HG02798 (cell line): ENCODE results near the gene HTRA3.

Experiments
- ATAC-seq: cut with Tn5 transposase; IDR thresholded peaks from one replicate; pipeline ENCODE4 v1.9.1; 2021; ENCODE audit warnings: mild to moderate bottlenecking; ENCODE audit not compliant: unreplicated experiment, poor library complexity

Gene HTRA3

DNA sequence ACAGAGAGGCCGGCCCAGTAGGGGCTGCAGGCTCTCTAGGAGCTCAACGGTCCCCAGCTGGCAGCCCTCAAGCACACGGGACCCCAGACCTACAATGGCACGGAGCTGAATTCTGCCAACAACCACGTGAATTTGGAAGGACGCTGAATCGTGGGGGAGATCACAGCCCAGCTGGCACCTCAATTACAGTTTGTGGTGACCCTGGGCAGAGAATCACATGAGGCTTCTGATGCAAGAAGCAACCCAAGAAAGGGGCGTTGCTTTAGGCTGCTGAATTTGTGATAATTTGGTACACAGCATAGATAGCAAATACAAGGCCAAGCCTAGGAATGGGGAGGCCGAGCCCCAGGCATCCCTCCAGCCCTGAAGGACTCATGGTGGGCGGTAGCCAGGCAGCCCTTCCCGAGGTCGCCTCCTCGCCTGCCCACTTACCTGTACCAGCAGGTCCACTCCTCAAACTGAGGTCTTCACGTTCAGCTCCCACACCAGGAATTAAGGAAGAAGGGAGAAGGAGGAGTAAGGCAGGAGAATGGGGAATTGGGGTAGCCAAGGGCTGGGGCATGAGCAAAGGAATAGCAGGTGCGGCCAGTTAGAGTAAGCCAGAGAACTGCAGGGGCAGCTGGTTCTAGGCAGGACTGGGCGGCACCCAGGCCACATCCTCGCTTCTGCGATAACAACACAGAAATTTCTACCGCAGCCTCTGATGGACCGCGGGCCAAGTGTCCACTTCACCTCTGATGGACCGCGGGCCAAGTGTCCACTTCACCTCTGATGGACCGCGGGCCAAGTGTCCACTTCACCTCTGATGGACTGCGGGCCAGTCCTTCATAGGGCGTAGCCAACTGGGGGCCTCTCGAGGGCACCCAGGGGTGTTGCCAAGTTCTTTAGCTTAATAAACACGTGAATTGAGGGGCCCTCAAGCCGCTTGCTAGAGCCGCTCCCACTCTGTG lies 23.4 kb upstream of the HTRA3 start:
- no peak for ATAC-seq

DNA sequence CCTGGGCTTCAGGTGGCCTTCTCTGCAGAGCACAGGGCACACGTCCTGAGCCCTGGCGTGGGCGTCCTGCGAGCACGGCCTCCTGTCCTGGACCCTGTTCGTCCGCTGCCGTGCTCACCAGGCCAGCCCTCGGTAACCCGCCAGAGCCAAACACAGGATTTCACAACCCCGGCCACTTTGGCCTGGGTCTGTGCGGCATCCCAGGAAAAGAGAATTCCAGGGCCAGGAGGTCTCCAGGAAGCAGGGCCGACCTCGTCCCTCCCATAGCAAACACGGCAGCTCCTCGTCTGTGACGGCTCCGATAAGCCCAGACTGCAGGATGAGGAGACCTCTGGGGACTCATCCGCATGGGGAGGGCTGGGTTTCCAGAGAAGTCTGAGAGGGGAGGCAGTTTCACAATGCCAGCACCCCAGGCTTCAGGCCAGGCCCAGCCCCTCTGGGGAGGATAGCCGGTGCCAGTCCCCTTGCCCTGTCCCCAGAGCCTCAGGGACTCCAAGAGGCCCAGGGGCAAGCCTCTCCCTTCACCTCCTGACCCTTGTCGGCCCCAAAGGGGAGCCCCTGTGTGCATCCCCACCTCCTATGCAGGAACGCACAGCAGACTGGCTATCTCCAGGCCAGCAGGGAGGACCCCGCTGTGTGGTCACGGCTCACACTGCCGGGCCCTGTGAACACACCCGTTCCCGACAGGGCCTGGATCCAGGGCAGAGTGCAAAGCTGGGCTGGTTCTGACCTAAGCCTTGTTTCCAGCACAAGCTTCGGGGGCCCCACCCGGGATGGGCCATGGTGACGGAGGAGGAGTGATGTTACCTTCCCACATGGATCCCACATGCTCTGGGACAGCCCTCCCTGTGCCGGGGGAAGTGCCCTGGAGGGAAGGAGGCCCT lies 22.3 kb upstream of the HTRA3 start:
- no peak for ATAC-seq

DNA sequence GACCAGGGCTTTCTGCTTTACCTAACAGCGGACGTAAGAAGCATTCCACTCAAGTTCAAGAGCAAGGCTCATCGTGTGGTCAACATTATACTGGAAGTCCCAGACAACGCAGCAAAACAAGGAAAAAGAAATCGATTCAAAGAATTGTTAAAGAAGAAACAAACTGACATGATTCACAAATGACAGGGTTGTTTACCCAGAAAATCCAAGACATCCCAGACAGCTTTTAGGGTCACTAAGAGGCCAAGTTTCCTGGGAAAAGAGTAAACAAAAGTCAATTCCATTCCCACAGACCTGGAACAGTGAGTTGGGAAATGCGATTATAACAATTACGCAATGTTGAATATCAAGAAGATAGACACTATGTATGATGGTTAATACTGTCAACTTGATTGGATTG lies 21.5 kb upstream of the HTRA3 start:
- ATAC-seq = no peak

DNA sequence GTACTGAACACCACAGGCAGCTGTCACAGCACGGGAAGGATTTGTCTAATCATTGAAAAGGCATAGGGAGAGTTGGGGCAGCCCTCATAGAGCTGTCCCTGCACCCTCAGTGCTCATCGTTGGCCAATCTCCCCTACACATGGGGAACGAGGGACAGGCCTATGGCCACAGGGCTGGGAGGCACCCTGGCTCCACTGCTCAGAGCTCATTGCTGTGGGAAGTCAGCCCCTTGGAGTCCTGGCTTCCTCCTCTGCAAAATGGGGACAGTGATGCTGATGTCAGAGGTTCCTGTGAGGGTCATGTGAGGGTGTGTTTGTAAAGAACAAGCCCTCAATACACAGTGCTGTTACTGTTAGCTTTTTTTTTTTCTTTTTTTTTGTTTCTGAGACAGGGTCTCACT lies 19.3 kb upstream of the HTRA3 start:
- ATAC-seq = no peak

DNA sequence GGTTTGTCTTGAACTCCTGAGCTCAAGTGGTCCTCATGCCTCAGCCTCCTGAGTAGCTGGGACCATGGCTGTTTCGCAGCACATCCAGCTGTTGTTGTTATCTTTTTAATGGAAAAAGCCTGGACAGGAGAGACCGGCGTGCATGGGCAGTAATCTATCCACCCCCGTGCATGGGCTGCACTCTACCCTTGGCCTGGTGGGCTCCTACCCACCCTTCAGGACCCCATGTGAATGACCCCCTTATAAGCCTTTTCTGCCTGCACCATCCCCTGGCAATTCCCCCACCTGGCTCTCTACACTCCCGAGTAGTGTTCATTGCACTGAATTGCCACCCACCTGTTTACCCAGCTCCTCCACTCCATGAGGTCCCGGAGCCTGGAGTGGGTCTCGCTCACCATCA lies 18.9 kb upstream of the HTRA3 start:
- no peak for ATAC-seq

DNA sequence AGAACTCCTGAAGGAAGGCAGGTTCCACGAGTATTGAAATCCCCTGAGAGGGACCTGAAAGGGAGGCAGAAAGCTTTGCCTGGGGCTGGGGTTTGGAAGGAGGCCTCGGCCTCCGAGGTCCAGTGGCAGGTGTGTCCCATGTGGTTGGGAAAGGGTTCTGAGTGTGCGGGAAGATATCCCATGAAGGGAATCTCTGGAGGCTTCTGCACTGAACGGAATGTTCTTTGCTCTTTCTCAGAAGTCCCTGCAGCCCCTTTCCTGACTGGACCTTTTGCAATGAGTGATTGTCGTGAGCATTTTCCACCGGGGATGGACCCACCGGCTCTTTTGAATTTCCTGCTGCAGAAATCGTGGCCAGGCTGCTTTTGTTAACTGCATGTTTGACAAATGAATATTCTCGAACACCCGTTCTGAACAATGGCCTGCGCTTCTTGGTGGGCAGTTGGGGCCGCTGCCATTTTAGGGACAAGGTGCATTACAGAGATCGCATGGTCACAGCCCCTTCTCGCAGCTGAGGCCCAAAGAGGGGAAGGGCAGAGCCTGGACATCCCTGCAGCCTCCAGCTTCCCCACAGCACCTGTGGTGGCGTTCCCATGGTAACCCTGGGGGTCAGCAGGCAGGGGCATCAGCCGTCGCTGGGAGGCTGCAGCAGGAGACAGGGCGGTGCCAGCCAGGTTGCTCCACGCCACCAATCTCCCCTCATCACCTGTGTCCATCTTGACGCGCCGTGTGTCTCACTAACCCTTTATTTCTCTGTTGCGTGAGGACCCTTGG lies 18.3 kb upstream of the HTRA3 start:
- no peak for ATAC-seq

DNA sequence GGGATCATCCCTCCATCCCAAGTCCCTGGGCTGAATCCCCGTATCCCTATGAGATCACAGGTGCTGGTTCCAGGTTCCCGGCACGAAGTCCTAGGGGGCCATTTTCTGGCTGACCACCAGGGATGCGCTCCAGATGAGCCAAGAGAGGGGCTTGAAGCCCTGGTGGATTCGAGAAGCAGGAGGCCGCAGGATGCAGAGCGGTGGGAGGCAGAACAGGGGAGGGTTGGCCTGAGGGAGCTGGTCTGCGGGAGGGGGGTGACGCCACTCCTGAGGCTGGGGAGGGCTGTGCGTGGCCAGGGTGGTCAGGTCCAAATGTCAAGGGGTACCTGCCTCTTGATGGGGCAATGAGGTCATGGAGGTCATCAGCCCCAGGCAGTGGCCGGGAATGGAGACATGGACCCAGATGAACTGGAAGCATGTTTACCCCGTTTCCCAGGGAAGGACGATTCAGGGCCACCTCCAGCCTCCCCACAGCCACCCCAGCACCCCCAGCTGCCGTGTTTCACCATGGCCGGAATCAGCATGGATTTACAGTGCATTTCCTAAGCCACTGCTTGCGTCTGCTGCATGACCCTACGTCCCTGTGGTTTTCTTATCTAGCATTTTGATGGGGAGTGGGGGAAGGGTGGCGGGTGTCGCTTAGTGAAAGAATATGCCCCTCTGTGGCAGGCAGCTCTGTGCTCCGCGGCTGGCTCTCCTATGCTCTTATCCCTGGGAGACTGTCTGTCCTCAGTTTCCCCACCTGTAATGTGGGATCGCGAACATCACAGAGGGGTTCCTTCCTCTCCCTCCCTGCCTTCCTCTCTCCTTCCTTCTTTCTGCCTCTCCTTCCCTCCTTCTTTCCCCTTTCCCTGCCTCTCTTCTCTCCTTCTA lies 17.0 kb upstream of the HTRA3 start:
- ATAC-seq = no peak

DNA sequence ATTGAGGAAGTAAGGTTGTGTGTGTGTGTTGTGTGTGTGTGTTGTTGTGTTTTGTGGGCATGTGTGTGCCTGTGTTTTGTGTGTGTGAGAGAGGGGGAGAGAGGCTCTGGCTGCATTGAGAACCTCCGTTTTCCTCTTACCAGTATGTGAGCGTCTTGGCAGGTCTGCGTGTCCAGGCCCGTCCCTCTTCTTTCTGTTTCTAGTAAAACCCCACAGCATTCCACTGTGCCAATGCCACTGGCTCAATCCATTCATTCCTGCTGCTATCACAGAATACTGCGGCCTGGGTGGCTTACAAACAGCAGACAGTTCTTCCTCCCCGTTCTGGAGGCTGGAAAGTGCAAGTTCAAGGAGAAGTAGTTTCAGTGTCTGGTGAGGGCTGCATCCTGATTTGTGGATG lies 15.5 kb upstream of the HTRA3 start:
- ATAC-seq = no peak

DNA sequence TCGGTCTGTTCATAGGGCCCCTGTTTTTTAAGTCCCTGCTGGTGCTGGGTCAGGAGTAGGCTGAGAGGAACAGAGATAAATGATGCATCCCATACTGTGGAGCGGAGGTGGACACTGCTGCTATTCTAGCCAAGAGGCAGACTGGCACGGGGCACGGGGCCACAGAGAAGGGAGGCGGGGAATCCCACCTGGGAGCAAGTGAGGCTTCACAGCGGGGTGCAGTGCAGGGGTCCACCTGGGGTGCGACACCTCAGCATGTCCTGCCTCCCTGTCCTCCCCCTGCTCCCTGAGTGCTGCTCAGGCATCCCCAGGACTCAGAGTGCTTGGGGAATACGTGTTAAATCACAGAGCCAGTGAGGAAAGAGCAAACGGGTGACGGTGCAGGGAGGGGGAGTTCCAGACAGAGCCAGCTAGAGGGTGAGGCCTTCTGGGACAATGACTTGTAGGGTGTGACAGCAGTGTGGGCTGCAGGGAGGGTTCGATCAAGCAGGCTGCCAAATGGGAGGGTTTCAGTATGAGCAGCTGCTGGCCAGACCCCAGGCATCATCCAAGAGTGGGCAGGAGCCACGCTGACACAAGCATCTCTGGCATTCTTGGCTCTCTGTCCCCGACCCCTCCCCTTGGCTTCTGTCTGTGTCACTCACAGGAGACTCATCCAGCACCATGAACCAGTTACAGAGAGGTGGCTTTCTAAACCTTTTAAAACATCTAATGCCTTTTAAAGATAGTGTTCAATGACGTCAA lies 13.7 kb upstream of the HTRA3 start:
- ATAC-seq = no peak

DNA sequence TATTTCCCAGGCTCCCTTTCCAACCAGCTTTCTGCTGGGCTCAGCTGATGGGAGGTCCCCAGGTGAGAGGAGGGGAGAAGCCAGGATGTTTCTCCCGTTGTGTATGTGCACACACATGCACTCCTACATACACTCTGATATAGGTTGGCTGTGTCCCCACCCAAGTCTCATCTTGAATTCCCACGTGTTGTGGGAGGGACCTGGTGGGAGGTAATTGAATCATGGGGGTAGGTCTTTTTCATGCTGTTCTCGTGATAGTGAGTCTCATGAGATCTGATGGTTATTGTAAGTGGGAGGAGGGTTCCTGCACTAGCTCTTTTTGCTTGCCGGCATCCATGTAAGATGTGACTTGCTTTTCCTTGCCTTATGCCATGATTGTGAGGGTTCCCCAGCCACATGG lies 11.7 kb upstream of the HTRA3 start:
- no peak for ATAC-seq

DNA sequence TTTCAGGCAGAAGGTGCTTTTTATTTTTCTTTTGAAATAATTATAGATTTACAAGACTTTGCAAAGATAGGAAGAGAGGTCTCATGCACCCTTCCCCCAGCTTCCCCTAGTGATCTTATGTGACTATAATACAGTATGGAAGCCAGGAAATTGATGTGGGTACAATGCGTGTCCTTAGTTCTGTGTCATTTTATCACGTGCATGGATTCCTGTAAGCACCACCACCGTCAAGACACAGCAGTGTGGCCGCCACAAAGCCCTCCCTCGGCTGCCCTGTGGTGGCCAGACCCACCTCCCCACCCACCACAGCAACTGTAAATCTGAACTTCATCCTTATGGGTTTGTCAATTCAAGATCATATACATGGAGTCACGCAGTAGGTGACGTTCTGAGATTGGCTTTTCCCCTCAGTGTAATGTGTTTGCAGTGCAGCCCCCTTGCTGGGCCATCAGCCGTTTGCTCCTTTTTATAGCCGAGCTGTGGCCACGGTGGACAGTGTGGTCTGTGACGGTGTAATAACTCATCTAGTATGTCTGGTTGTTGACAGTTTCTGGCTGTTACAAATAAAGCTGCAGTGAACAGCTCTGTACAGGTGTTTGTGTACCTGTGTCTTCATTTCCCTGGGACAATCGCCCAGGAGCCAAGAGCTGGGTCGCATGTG lies 10.9 kb upstream of the HTRA3 start:
- ATAC-seq = no peak

DNA sequence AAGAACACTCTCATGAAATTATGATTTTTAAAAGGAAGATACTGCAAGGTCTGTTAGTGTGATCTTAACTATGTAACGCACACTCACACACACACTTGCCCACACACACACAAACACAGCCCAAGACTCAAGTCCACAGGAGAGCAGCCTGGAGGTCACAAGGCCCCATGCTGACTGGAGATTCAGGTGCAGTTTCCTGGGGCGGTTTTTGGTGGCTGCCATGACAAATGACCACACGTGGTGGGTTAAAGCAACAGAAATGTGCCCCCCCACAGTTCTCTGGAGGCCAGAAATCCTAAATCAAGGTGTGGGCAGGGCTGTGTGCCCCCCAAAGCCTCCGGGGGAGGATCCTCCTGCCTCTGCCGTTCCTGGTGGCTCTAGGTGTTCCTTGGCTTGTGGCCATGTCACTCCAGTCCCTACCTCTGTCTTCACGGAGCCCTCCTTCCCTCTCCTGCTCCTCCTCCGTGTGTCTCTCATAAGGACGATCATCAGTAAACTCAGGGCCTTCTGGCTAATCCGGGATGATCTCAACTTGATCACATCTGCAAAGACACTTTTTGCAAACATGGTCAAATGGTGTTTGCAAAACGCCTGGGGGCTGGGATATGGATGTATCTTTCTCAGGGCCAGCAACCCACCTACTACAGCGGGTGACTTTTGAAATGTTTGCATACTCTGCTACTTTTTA lies 9.7 kb upstream of the HTRA3 start:
- ATAC-seq = no peak

DNA sequence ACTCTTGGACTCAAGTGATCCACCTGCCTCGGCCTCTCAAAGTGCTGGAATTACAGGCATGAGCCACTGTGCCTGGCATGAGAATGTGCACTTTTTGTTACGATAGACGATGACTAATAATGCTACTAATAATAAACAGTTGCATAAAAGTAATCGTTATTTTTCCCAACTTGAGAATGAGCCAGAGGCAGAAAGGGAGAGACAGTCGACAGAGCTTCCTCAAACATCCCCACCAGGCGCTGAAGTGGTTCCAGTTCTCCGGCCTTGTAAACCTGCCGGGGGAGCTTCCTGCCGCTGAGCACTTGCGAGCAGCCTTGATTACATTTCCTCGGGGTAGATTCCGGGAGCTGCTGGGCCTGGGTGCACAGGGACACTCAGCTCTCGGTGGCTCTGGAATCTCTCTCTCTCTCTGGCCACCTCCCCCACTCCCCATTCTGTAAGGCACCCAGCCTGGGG lies 8.9 kb upstream of the HTRA3 start:
- ATAC-seq = no peak

DNA sequence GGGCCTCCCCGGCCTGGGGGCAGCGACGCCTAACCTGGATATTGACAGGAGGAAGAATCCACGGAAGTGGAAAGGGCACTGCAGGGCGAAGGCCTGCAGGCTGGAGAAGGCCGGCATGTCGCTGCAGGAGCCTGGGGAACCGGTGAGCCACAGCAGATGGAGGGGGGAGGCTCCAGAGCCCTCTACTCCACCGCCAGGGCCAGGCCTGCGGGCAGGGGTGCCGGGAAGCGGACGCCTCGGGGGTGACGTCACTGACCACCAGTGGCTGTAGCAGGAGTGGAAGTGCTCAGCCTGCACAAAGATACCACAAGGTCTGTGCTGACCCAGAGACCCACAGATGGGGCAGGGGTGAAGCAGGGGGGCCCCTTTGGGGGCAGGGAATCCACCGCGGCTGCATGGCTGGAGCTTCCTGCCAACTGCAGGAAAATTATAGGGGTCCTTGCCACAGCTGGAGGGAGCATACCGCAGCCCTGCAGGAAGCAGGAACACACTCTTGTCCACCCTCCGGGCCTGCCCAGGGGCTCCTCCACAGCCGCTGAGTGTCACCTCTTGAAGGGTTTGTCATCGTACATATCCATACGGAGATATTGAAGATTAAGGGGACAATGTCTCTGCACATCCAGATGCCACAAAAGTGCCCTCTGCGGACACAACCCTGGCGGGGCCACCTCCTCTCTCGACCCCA lies 7.6 kb upstream of the HTRA3 start:
- ATAC-seq = no peak

DNA sequence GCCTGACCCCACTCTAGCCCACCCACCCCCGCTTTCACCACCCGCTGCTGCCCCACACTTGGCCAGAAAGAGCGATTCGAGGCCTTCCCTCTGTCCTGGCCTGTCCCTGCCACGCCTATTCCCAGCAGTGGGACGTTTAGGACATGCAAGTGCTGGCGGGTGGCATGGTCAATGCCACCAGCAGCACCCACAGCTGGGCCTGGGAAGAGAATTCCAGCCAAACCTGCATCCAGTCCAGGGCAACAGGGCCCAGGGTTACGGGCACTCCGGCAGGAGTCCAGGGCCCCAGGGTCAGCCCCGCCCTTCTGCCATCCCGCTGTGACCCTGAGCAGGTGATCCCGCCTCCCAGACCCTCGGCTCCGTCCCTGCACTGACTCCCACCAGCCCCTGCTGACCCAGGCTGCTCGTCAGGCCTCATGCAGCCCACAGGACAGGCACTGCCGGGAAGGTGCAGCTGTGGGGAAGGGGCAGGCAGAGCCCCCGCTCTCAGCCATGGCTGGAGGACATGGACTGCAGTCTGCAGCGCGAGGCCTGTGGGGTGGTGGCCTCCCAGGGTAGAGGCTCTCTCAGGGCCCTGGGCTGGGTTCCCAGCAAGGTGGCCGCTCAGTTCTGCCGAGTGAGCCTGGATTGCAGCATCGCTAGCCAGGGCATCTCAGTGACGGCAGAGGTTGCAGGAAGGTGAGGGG lies 6.8 kb upstream of the HTRA3 start:
- no peak for ATAC-seq

DNA sequence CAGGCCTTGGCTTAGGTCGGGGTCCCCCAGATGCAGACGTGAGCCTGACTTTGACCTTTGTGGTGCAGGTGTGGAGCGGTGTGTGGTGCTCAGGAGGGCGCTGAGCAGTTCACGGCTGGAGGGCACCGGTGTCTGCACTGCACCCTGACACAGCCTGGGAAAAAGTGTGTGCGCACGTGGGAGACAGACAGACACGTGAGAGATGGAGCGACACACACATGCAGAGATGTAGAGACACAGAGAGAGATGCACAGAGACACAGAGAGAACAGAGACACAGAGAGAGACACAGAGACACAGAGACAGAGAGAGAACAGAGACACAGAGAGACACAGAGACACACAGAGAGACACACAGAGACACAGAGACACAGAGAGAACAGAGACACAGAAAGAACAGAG lies 6.2 kb upstream of the HTRA3 start:
- no peak for ATAC-seq

DNA sequence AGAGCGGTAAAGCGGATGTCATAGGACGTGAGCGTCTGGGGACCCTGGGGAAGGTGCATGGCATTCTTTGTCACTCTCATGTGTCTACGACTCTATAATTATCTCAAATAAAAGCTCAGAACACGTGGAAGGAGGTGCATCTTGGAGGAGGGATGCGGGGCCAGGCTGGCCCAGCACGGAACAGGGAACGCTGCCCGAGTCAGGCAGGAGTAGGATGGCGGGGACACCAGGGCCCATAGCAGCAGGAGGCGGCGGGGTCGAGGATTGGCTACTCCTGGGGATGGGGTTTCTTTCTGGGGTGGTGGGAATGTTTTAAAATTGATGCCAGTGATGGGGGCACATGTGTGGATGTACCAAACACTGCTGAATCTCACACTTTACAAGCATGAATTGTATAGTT lies 5.4 kb upstream of the HTRA3 start:
- ATAC-seq = no peak
